ENCODE data around the gene SLC16A8.
"Not testable (repeated sequence)": the region's sequence is repeated elsewhere in the genome, so short reads cannot be mapped to it uniquely, and the experiment has no call there.

The SLC16A8 gene

DNA sequence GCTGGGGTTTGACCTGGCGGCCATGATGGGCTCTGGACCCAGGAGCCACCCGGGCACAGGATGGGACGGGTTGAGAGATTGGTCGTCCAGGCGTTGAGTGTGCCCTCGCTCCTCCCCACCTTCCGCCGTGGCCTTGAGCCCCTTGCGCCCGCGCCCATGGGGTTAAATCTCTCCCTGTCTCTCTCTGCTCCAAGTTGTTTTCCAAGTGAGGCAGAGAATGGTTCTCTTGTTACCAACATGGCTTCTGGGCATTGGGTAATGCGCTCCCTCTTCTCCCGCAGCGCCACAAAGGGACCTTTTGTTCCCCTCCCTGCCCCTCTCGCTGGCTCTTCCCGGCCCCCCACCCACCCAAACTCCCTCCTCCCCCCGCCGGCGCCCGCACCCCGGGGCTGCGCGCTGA, 45.6 kb downstream of the SLC16A8 start:
- H3K9ac ChIP-seq (ENCODE audit: insufficient read length, low read depth) = no peak overlapping the region
- no peak for DNase-seq (ENCODE audit: low read depth, low spot score)
- H3K4me3 ChIP-seq (ENCODE audit: insufficient read length, low read depth) = no peak overlapping the region
- H3K9me3 ChIP-seq (ENCODE audit: insufficient read depth, low read length) = no peaks in the 10 kb centered on the region
- H3K36me3 ChIP-seq (ENCODE audit: insufficient read depth, insufficient read length, low read length) = no peaks in the 10 kb centered on the region
- H3K27me3 ChIP-seq (ENCODE audit: insufficient read depth, insufficient read length) = no peaks in the 10 kb centered on the region
- H3K4me1 ChIP-seq (ENCODE audit: insufficient read depth, insufficient read length) = peaks cover 22% of the 10 kb centered on the region
- TF ChIP-seq ZNF274 (IDR thresholded peaks at IDR 0.05; ENCODE audit: low read depth, low read length) (no peak), SUZ12 (IDR thresholded peaks at IDR 0.05; ENCODE audit: extremely low read depth, insufficient read depth, insufficient read length) (no peak), YY1 (IDR thresholded peaks at IDR 0.05; ENCODE audit: insufficient read depth, insufficient read length) (no peak)

DNA sequence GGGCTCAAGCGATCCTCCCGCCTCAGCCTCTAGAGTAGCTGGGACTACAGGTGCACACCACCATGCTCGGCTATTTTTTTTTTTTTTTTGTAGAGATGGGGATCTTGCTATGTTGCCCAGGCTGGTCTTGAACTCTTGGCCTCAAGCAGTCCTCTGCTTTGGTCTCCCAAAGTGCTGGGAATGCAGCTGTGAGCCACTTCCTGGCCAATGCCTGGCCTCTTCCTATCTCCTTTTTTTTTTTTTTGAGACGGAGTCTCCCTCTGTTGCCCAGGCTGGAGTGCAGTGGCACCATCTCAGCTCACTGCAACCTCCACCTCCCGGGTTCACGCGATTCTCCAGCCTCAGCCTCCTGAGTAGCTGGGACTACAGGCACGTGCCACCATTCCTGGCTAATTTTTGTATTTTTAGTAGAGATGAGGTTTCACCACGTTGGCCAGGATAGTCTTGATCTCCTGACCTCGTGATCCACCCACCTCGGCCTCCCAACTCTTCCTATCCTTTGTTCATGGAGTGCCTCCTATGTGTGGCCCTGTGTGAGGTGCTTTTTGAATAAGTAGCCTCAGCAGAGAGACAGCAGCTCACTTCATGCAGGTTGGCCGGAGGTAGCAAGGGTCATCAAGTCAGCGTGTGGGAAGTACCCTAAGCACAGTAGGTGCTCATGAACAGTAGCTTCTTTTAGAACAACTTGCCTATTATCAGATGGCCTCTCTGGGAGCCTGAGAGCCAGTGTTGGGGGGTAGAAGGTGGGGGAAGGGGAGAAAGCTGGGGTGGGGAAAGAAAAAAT, 46.4 kb downstream of the SLC16A8 start:
- not testable (repeated sequence) for H3K9ac ChIP-seq (ENCODE audit: insufficient read length, low read depth); H3K27me3 ChIP-seq (ENCODE audit: insufficient read depth, insufficient read length); H3K9me3 ChIP-seq (ENCODE audit: insufficient read depth, low read length); H3K4me3 ChIP-seq (ENCODE audit: insufficient read length, low read depth); H3K36me3 ChIP-seq (ENCODE audit: insufficient read depth, insufficient read length, low read length); DNase-seq (ENCODE audit: low read depth, low spot score)
- peaks cover 26% of the 10 kb centered on the region for H3K4me1 ChIP-seq (ENCODE audit: insufficient read depth, insufficient read length)

DNA sequence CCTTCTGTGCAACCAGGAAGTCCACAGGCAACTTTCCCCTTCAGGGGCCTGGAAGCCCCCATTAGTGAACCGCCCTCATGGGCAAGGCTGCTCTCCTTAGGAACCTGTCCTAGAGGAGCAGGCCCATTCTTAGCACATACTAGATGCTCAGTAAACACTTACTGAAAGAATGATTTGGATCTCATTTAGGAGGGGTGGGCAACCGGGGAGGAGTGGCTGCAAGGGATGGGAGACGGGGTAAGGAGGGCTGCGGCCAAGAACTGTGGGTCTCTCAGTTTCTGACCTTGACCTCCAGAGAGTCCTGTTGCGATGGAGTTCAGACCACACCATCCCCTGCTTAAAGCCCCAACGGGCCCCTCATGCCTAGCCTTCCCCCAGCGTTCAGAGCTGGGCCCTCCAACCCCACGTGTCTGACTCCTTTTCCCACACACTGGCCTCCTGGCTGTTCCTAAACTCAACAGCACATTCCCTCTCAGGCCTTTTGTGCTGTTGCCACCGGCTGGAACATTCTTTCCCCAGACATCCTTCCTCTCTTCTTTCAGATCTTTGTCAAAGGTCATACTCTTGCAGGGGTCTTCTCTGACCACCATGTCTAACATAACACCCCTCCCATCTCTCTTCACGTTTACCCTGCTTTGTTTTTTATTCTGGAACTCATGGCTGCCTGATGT, 47.5 kb downstream of the SLC16A8 start:
- H3K4me3 ChIP-seq (ENCODE audit: insufficient read length, low read depth) = no peak overlapping the region
- H3K4me1 ChIP-seq (ENCODE audit: insufficient read depth, insufficient read length) = peaks cover 23% of the 10 kb centered on the region
- no peak for DNase-seq (ENCODE audit: low read depth, low spot score)
- H3K36me3 ChIP-seq (ENCODE audit: insufficient read depth, insufficient read length, low read length) = no peaks in the 10 kb centered on the region
- H3K27me3 ChIP-seq (ENCODE audit: insufficient read depth, insufficient read length) = no peaks in the 10 kb centered on the region
- no peaks in the 10 kb centered on the region for H3K9me3 ChIP-seq (ENCODE audit: insufficient read depth, low read length)
- no peak overlapping the region for H3K9ac ChIP-seq (ENCODE audit: insufficient read length, low read depth)
- TF ChIP-seq YY1 (IDR thresholded peaks at IDR 0.05; ENCODE audit: insufficient read depth, insufficient read length) (no peak), ZNF274 (IDR thresholded peaks at IDR 0.05; ENCODE audit: low read depth, low read length) (no peak), SUZ12 (IDR thresholded peaks at IDR 0.05; ENCODE audit: extremely low read depth, insufficient read depth, insufficient read length) (no peak)

DNA sequence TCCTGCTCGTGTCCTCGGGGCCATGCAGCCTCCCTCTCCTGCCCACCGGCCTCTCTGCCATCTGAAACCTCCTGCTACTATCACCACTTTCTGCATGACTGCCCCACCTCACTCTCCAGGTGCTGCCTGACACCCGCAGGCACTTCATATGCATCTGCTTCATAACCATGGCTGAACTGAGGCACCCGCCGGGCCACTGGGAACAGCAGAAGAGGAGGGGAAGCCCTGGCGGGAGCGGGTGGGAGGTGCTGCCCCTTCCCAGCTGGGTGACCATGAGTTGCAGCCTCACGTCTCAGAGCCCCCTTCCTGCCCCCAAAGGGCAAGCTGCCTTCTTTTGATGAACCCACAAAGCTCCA, 48.5 kb downstream of the SLC16A8 start:
- TF ChIP-seq ZNF274 (IDR thresholded peaks at IDR 0.05; ENCODE audit: low read depth, low read length) = no peak
- TF ChIP-seq SUZ12 (IDR thresholded peaks at IDR 0.05; ENCODE audit: extremely low read depth, insufficient read depth, insufficient read length) = no peak
- TF ChIP-seq YY1 (IDR thresholded peaks at IDR 0.05; ENCODE audit: insufficient read depth, insufficient read length) = no peak
- no peak overlapping the region for H3K9ac ChIP-seq (ENCODE audit: insufficient read length, low read depth)
- no peaks in the 10 kb centered on the region for H3K36me3 ChIP-seq (ENCODE audit: insufficient read depth, insufficient read length, low read length)
- no peak for DNase-seq (ENCODE audit: low read depth, low spot score)
- H3K9me3 ChIP-seq (ENCODE audit: insufficient read depth, low read length) = no peaks in the 10 kb centered on the region
- no peaks in the 10 kb centered on the region for H3K27me3 ChIP-seq (ENCODE audit: insufficient read depth, insufficient read length)
- H3K4me1 ChIP-seq (ENCODE audit: insufficient read depth, insufficient read length) = peaks cover 23% of the 10 kb centered on the region
- H3K4me3 ChIP-seq (ENCODE audit: insufficient read length, low read depth) = no peak overlapping the region

DNA sequence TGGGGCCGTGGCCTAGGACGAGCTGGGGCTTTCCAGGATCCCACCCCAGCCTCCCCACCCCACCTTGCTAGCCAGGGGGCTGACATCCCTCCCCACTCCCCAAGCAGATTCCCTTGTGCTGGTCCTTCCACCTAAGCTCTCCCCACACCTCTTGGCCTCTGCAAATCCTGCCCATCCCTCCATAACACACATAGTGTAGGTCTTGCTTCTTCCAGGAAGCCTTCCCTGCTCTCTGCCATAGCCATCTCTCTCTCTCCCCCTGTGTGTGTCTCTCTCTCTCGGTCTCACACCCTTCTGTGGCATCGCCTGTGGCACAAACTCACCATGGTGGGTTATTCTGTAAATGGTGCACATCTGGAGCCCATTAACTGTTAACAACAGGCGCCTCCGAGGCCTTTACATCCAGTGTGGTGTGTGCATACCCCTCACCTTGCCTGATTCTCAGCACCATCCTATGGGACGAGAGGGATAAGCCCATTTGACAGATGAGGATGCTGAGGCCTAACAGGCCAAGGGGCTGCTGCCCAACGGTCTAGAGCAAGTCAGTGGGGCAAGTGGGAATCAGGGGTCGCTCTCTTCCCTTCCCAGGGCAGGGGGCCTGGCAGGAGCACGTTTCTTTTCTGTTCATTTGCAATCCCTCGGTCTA, 49.0 kb downstream of the SLC16A8 start:
- TF ChIP-seq SUZ12 (IDR thresholded peaks at IDR 0.05; ENCODE audit: extremely low read depth, insufficient read depth, insufficient read length) = no peak
- TF ChIP-seq YY1 (IDR thresholded peaks at IDR 0.05; ENCODE audit: insufficient read depth, insufficient read length) = no peak
- no peak for TF ChIP-seq ZNF274 (IDR thresholded peaks at IDR 0.05; ENCODE audit: low read depth, low read length)
- Histone ChIP-seq H3K36me3 (ENCODE audit: insufficient read depth, insufficient read length, low read length) (no peaks in the 10 kb centered on the region), H3K4me1 (ENCODE audit: insufficient read depth, insufficient read length) (peaks cover 23% of the 10 kb centered on the region), H3K9me3 (ENCODE audit: insufficient read depth, low read length) (no peaks in the 10 kb centered on the region), H3K4me3 (ENCODE audit: insufficient read length, low read depth) (no peak overlapping the region), H3K9ac (ENCODE audit: insufficient read length, low read depth) (peak overlapping the region; percentile 70), H3K27me3 (ENCODE audit: insufficient read depth, insufficient read length) (no peaks in the 10 kb centered on the region)
- DNase-seq (ENCODE audit: low read depth, low spot score) = no peak

DNA sequence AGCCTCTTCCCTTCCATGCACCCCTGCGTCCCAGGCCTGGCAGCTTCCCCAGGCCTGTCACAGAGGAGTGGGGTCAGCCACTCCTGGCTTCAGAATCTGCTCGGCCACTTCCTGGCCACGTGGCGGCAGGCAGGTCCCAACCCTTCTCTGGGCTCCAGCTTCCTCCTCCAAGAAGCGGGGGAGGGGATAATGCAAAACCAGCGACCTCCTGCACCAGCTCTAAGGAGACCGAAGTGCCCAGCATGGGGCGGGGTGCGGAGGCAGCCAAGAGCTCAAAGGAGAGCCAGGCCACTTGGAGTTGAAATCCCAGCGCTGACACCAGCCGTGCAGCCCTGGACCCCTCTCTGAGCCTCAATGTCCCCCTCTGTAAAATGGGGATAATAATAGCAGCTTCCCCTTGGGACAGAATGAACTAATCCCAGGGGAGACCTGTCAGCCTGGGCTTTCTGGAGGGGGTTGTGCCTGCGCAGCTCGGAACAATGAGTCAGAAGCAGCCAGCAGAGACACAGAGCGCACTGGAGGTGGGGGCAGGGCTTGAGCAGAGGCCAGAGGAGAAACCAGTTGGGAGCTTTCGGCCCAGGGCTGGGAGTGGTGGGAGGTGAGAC, 49.6 kb downstream of the SLC16A8 start:
- DNase-seq (ENCODE audit: low read depth, low spot score) = peak; percentile 72
- Histone ChIP-seq H3K9ac (ENCODE audit: insufficient read length, low read depth) (peak overlapping the region; percentile 84), H3K36me3 (ENCODE audit: insufficient read depth, insufficient read length, low read length) (no peaks in the 10 kb centered on the region), H3K9me3 (ENCODE audit: insufficient read depth, low read length) (no peaks in the 10 kb centered on the region), H3K27me3 (ENCODE audit: insufficient read depth, insufficient read length) (no peaks in the 10 kb centered on the region), H3K4me1 (ENCODE audit: insufficient read depth, insufficient read length) (peaks cover 21% of the 10 kb centered on the region), H3K4me3 (ENCODE audit: insufficient read length, low read depth) (peak overlapping the region; percentile 1)
- TF ChIP-seq ZNF274 (IDR thresholded peaks at IDR 0.05; ENCODE audit: low read depth, low read length) = no peak
- no peak for TF ChIP-seq YY1 (IDR thresholded peaks at IDR 0.05; ENCODE audit: insufficient read depth, insufficient read length)
- no peak for TF ChIP-seq SUZ12 (IDR thresholded peaks at IDR 0.05; ENCODE audit: extremely low read depth, insufficient read depth, insufficient read length)
